Measurements from ENCODE around the gene TLR2. TPM values are rescaled to one million over a fixed set of nuclear protein-coding genes. Genes with fewer than 3 reads are reported as not detected.

TLR2 gene
- total and polyA plus RNA-seq, 2 donors (not counting 3 experiments of a cell fraction or from before 2014, with no cell fraction given), result 0.29 to 1.4 TPM

DNA sequence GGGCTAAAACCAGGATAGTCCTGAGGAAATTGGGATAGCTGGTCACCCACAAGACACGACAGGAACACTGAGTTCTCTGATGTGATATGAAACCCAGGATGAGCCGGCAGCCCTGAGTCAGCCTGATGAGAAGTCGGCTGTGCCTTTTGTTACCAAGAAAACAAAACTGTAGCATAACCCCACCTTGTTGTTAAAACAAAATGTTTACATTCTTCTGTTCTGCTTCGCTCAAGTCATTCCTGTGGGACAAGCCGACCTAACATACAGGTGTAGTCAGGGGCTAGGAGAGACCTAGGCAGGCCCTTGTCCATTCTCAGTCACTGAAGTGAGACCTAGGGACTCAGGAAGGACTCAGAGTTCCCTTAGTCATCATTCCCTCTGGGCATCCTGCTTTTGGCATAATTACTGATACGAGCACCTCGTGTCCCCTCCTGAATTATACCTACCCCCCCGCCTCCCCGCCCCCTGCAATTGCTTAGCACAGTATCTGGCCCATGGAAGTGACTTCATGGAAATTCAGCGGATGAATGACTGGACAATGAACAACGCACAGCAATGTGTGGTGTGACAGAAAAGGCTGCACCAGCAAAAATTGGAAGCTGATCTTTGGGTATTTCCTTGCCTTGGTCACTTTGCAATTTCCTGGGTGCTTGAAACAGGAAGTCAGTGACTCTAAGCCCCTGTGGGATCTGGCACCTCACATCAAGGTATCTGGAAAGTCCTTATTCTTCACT lies 31.9 kb upstream of the TLR2 start:
- peak overlapping the region; percentile 27 for H2AFZ ChIP-seq (ENCODE audit: low read depth, low read length)
- no peak for FAIRE-seq
- dilution Hi-C loops (cut with MboI; ENCODE audit: extremely low pct_ligation_motif_present, low sequenced_read_pairs), result no loop called here

More for the DNA sequence above, 31.9 kb upstream of the TLR2 start:
- Histone ChIP-seq H3K9ac (replicated peaks; ENCODE audit: extremely low read depth, insufficient read depth, low read length) (no peak overlapping the region), H3K9me1 (replicated peaks; ENCODE audit: control insufficient read depth, extremely low read depth, insufficient read depth, low read length) (no peaks in the 10 kb centered on the region), H3K4me1 (ENCODE audit: control insufficient read depth, extremely low read depth, insufficient read depth, low read length) (peaks cover 5% of the 10 kb centered on the region), H4K20me1 (replicated peaks; ENCODE audit: control insufficient read depth, extremely low read depth, insufficient read depth, low read length) (no peaks in the 10 kb centered on the region), H3K4me2 (ENCODE audit: insufficient read depth, low read length) (no peak overlapping the region), H3K27me3 (ENCODE audit: control insufficient read depth in 2 of 2, insufficient read depth in 2 of 2, low read length in 2 of 2) (peaks cover 0 to 2% of the 10 kb centered on the region in 2 experiments), H3K4me3 (replicated peaks in 1 of 3; ENCODE audit: insufficient read depth in 1 of 3, low read depth in 1 of 3, low read length in 3 of 3) (no peak overlapping the region), H3K27ac (ENCODE audit: insufficient read depth, low read depth, low read length) (no peak overlapping the region), H3K36me3 (ENCODE audit: control insufficient read depth in 2 of 2, extremely low read depth in 1 of 2, insufficient read depth in 2 of 2, low read length in 2 of 2) (no peaks in the 10 kb centered on the region), H3K79me2 (ENCODE audit: control insufficient read depth, insufficient read depth, low read length) (no peaks in the 10 kb centered on the region), H3K9me3 (replicated peaks; ENCODE audit: control insufficient read depth, insufficient read depth, low read length) (no peaks in the 10 kb centered on the region)
- intact Hi-C loops (cut with micrococcal nuclease), result no loop called here
- ChIA-PET CTCF (interaction anchor here (1.0 to 1.5 kb wide), 5 partner anchors 9 to 509 kb away, joined by 3 to 7 read pairs (median 4); no protein-coding TSS in a partner anchor), POLR2A (no interaction called here)
- no peak for TF ChIP-seq POLR2A (IDR thresholded peaks at IDR 0.05; ENCODE audit: low read depth, low read length)
- TF ChIP-seq FOS (IDR thresholded peaks at IDR 0.05; ENCODE audit: borderline replicate concordance, insufficient read depth, low read length), result no peak
- no peak for TF ChIP-seq JUN (IDR thresholded peaks at IDR 0.05; ENCODE audit: borderline replicate concordance, insufficient read depth, insufficient read length, low read depth)
- no peak for TF ChIP-seq MYC (IDR thresholded peaks at IDR 0.05; ENCODE audit: low read depth, low read length)
- TF ChIP-seq, protein P1, sequence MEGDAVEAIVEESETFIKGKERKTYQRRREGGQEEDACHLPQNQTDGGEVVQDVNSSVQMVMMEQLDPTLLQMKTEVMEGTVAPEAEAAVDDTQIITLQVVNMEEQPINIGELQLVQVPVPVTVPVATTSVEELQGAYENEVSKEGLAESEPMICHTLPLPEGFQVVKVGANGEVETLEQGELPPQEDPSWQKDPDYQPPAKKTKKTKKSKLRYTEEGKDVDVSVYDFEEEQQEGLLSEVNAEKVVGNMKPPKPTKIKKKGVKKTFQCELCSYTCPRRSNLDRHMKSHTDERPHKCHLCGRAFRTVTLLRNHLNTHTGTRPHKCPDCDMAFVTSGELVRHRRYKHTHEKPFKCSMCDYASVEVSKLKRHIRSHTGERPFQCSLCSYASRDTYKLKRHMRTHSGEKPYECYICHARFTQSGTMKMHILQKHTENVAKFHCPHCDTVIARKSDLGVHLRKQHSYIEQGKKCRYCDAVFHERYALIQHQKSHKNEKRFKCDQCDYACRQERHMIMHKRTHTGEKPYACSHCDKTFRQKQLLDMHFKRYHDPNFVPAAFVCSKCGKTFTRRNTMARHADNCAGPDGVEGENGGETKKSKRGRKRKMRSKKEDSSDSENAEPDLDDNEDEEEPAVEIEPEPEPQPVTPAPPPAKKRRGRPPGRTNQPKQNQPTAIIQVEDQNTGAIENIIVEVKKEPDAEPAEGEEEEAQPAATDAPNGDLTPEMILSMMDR (IDR thresholded peaks at IDR 0.05; ENCODE audit: extremely low read depth in 1 of 2, insufficient read depth in 1 of 2, low read depth in 1 of 2, low read length in 2 of 2), result no peak
- TF ChIP-seq, protein P2, sequence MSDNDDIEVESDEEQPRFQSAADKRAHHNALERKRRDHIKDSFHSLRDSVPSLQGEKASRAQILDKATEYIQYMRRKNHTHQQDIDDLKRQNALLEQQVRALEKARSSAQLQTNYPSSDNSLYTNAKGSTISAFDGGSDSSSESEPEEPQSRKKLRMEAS (IDR thresholded peaks at IDR 0.05; ENCODE audit: insufficient read depth, insufficient read length), result no peak
- no peak for TF ChIP-seq EZH2 (IDR thresholded peaks at IDR 0.05; ENCODE audit: borderline replicate concordance, low read depth, low read length, severe bottlenecking)
- no peak for TF ChIP-seq POLR2AphosphoS5 (IDR thresholded peaks at IDR 0.05; ENCODE audit: insufficient read depth, low read depth, low read length)
- no peak for TF ChIP-seq GATA2 (IDR thresholded peaks at IDR 0.05; ENCODE audit: insufficient read depth, insufficient read length, low read depth, low read length)
- DNase-seq (ENCODE audit: low read depth, low spot score), result no peak
- BruUV-seq (replicated peaks), result no TSS peak
